Left colon (tissue), 2 donors: ENCODE data around the gene FOXE3. TPM values are rescaled to one million over a fixed set of nuclear protein-coding genes. Genes with fewer than 3 reads are reported as not detected.

ENCODE experiments used
- ATAC-seq: fragments of 200-7000 bp; cut with Tn5 transposase; one replicate; pipeline ENCODE4 v1.9.1; 2020; ENCODE audit warnings: mild to moderate bottlenecking, moderate library complexity
- DNase-seq, 2 donors: peaks; one replicate each; pipeline ENCODE4 v3.0.0-alpha.2; 2020
- intact Hi-C, 2 donors: fragments of 100-400 bp; cut with DNase I in 1 of 2; cut with micrococcal nuclease in 1 of 2; formaldehyde crosslinking; loops; one replicate each; pipeline versions ENCODE4 v1.11.2 to v1.14.0; 2022; cut with DNase I, micrococcal nuclease
- long read RNA-seq: library from polyadenylated mRNA; unstranded; transcript quantifications from one replicate; pipeline ENCODE4 v2.0.0, GENCODE V29; 2021
- total RNA-seq, 2 donors: library from RNA; stranded (reverse); fragmentation: NEBNext Ultra II Directional; extraction: Animal tissue kit (Norgen Biotek cat#: 25700); gene quantifications; one replicate each; pipeline ENCODE4 v1.2.1, GENCODE V29; 2021
- donor health status: DM: no; HTN: no; CAD: no.
- donor health status: DM: yes; HTN: yes; CAD: no.

Gene FOXE3
- total RNA-seq: not detected
- long read RNA-seq: 0 reads

GRCh38 chr1:47415728-47416318, at the start of gene FOXE3:
TSS of gene FOXE3 (plus strand) at chr1:47416285. CDS start at chr1:47416316, 31 bp downstream.
- no peak for ATAC-seq
- no peak for DNase-seq
- intact Hi-C loops: no loop called here

- ATAC-seq: no peak
- no peak for DNase-seq
- intact Hi-C loops: no loop called here
Measured at GRCh38 chr1:47367651-47368050, 48.4 kb upstream of the FOXE3 start.

GRCh38 chr1:47371016-47371517, 45.0 kb upstream of the FOXE3 start:
- no peak for ATAC-seq
- intact Hi-C loops: no loop called here
- DNase-seq: no peak

GRCh38 chr1:47374501-47374900, 41.6 kb upstream of the FOXE3 start:
- DNase-seq (no peak), ATAC-seq (no peak)
- intact Hi-C loops: no loop called here

GRCh38 chr1:47378147-47378546, 37.9 kb upstream of the FOXE3 start:
- intact Hi-C loops: no loop called here
- DNase-seq (no peak), ATAC-seq (no peak)

GRCh38 chr1:47380699-47381098, 35.4 kb upstream of the FOXE3 start:
- intact Hi-C loops: no loop called here
- ATAC-seq (peak; percentile 37), DNase-seq (no peak)

- no peak for ATAC-seq
- intact Hi-C loops: no loop called here
- no peak for DNase-seq
Measured at GRCh38 chr1:47382399-47382983, 33.6 kb upstream of the FOXE3 start.

GRCh38 chr1:47384083-47384482, 32.0 kb upstream of the FOXE3 start:
- no peak for ATAC-seq
- intact Hi-C loops: no loop called here
- DNase-seq: no peak

- intact Hi-C loops: no loop called here
- ATAC-seq (no peak), DNase-seq (no peak)
Measured at GRCh38 chr1:47385020-47385419, 31.1 kb upstream of the FOXE3 start.

- DNase-seq (no peak), ATAC-seq (no peak)
- intact Hi-C loops: no loop called here
Measured at GRCh38 chr1:47386268-47386667, 29.8 kb upstream of the FOXE3 start.

GRCh38 chr1:47388030-47388890, 27.8 kb upstream of the FOXE3 start:
- intact Hi-C loops: no loop called here
- peak; percentile 5 for ATAC-seq
- no peak for DNase-seq

- peak; percentile 75 for ATAC-seq
- DNase-seq: peak; percentile 55 to 78
- intact Hi-C loops: no loop called here
Measured at GRCh38 chr1:47388891-47389238, 27.2 kb upstream of the FOXE3 start.

- intact Hi-C loops: no loop called here
- ATAC-seq (peak; percentile 52), DNase-seq (no peak)
Measured at GRCh38 chr1:47389731-47390130, 26.4 kb upstream of the FOXE3 start.

- no peak for DNase-seq
- peak; percentile 62 for ATAC-seq
- intact Hi-C loops: no loop called here
Measured at GRCh38 chr1:47390843-47391242, 25.2 kb upstream of the FOXE3 start.

- DNase-seq (no peak), ATAC-seq (no peak)
- intact Hi-C loops: no loop called here
Measured at GRCh38 chr1:47393141-47393540, 22.9 kb upstream of the FOXE3 start.

- ATAC-seq (no peak), DNase-seq (no peak)
- intact Hi-C loops: no loop called here
Measured at GRCh38 chr1:47395433-47395832, 20.7 kb upstream of the FOXE3 start.

- DNase-seq: no peak
- no peak for ATAC-seq
- intact Hi-C loops: no loop called here
Measured at GRCh38 chr1:47396671-47397196, 19.4 kb upstream of the FOXE3 start.

GRCh38 chr1:47399138-47399845, 16.8 kb upstream of the FOXE3 start:
- intact Hi-C loops: no loop called here
- ATAC-seq: no peak
- no peak for DNase-seq

GRCh38 chr1:47399846-47400155, 16.3 kb upstream of the FOXE3 start:
- intact Hi-C loops: no loop called here
- ATAC-seq: peak; percentile 27
- no peak for DNase-seq
